GM19463 (cell line): ENCODE measurements around the gene TRIM25.
A peak's percentile ranks its signal among the peaks of the same experiment; 100 is the strongest.
"Not testable (repeated sequence)": the region's sequence is repeated elsewhere in the genome, so short reads cannot be mapped to it uniquely, and the experiment has no call there.

ENCODE experiments used
- ATAC-seq: cut with Tn5 transposase; IDR thresholded peaks from one replicate; pipeline ENCODE4 v1.9.1; 2021; ENCODE audit warnings: mild to moderate bottlenecking, moderate library complexity; ENCODE audit not compliant: unreplicated experiment

The TRIM25 gene

DNA sequence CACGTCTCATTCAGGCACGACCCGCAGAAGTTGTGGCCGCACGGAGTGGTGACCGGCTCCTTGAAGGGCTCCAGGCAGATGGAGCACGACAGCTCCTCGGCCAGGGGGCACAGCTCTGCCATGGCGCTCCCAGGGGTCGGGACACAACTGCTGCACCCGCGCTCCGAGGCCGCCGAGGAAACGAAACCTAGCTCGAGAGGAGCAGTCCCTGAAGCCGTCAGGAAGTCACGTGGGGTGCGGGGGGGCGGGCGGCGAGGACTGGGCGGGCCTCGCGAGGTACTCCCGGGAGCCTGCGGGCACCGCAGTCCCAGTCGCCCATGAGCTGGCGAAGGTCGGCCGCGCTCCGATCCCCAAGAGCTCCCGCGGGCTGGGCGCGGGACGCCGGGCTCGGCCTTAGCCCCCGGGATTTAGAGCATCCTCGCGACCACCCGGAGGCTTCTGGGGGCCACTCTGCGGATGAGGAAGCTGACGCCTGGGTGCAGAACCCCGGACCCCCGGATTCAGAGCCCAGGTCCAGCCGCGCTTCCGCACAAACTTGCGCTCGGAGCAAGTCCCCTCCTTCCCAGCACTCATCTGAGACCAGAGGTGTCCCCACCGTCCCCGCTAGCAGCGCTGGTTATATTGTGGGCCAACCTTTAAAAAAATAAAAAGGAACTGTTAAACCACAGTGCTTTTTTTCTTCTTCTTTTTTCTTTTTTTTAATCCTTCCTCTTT, at the start of gene TRIM25:
TSS of gene TRIM25 (minus strand) at position 183 of the 714 bp plus-strand sequence. CDS start at position 122, 61 bp downstream.
- ATAC-seq: peak; percentile 76

- ATAC-seq: peak; percentile 97
Measured at GRCh38 chr17:56960596-56961538, 47.0 kb upstream of the TRIM25 start, which contains the start of gene COIL. TSS of gene COIL (minus strand) at chr17:56961050. CDS start at chr17:56961019, 31 bp downstream.

DNA sequence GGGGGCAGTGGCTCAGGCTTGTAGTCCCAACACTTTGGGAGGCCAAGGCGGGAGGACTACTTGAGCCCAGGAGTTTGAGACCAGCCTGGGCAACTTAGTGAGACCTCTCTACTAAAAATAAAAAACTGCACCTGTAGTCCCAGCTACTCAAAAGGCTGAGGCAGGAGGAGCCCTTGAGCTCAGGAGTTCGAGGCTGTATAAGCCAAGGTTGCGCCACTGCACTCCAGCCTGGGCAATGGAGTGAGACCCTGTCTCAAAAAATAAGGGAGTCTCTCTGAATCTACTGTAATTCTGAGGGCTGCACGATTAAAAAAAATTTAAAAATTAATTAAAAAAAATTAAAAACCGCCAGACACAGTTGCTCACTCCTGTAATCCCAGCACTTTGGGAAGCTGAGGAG, 43.1 kb upstream of the TRIM25 start:
- ATAC-seq: no peak

- ATAC-seq: no peak
Measured at GRCh38 chr17:56949595-56949994, 35.7 kb upstream of the TRIM25 start.

GRCh38 chr17:56948491-56948890, 34.6 kb upstream of the TRIM25 start:
- ATAC-seq: no peak

DNA sequence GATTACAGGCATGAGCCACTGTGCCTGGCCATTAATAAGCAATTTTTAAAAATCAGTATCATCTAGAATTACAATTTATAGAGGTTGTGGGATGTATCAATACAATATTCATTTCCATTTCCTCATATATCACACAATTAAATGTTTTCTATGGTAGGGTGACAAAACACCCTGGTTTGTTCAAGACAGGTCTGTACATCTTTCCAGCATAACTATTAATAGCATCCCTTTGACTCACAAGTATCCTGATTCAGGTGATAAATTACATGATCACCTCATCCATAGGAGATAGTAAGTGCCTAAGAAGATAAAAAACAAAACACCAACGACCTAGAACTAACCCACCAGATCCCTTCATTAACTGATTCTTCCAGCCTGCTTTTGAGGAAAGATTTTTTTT, 33.9 kb upstream of the TRIM25 start:
- ATAC-seq: no peak

GRCh38 chr17:56945938-56946505, 32.2 kb upstream of the TRIM25 start:
- no peak for ATAC-seq

GRCh38 chr17:56943505-56944125, 29.8 kb upstream of the TRIM25 start:
- ATAC-seq: no peak

DNA sequence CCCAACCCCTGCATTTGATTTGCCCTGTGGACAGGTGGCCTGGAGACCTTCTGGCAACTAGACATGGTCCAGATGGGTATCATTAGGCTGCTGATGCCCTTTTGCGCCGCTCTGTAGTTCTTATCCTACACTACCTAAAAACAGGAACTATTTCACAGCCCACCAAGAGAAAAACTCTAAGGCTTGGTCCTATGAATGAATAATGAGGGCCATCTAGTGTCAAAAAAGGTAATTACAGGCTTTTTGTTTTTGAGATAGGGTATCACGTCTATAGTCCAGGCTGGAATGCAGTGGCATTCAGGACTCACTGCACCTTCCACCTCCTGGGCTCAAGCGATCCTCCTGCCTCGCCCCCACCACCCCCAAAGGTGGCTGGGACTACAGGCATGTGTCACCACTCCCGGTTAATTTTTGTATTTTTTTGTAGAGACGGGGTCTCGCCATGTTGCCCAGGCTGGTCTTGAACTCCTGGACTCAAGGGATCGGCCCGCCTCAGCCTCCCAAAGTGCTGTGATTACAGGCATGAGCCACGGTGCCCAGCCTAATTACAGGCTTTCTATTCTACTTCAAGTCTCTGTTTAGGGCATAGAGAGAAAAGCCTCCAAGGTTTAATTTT, 26.1 kb upstream of the TRIM25 start:
- ATAC-seq: no peak

- not testable (repeated sequence) for ATAC-seq
Measured at GRCh38 chr17:56938206-56938605, 24.4 kb upstream of the TRIM25 start.

DNA sequence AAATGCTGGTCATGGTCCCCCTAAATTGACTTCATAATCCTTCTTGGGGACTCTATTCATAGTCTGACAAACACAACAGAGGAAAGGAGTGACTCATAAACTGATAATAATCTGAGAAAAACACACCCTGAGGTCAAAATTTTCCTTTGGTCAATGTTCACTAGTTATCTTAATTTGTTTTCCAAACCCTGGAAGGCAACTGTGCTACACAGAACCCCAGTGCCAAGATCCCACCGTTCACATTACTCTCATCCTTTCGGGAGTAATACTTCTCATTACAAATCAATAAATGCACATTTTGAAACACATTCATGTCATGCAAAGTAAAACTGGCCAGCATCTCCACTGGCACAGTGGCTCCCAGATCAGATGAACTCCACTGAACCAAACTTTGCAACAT, 23.8 kb upstream of the TRIM25 start:
- no peak for ATAC-seq

GRCh38 chr17:56936697-56937322, 23.0 kb upstream of the TRIM25 start:
- no peak for ATAC-seq

GRCh38 chr17:56935461-56935860, 21.6 kb upstream of the TRIM25 start:
- no peak for ATAC-seq

GRCh38 chr17:56934280-56934679, 20.4 kb upstream of the TRIM25 start:
- ATAC-seq: no peak

DNA sequence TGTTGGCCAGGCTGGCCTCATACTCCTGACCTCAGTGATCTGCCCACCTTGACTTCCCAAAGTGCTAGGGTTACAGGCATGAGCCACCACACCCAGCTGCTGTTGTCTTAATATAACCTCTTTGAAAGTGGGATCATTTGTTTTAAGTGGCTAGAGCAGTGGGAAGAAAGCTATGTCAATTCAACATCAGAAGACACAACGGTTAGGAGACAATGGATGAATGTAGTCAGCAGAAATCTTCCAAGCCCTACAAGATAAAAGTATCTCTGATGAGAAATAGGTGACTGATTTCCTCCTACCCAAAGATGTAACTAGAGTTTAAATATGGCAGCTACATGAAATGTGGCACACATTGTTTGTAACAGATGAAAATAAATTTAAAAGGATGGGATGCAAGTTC, 20.0 kb upstream of the TRIM25 start:
- no peak for ATAC-seq

DNA sequence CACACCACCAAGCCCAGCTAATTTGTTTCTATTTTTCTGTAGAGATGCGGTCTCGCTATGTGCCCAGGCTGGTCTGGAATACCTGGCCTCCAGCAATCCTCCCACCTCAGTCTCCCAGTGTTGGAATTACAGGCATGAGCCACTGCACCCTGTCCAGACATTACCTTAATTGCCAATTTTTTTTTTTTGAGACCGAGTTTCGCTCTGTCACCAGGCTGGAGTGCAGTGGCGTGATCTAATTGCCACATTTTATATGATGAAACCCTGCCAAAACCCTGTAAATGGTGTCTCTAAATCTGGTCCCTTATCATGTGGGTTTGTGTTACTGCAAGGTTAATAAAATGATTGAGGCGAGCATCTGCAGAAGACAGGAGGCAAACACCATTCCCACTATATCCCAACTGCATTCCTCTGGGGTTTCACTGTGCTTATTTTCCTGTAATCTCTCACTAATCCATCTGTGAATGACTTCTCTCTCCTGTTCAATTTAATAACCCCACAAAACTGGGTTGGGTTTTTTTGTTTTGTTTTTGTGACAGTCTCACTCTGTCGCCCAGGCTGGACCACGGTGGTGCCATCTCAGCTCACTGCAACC, 19.4 kb upstream of the TRIM25 start:
- ATAC-seq: no peak

- ATAC-seq: no peak
Measured at GRCh38 chr17:56930739-56931337, 17.0 kb upstream of the TRIM25 start.

GRCh38 chr17:56929362-56929969, 15.6 kb upstream of the TRIM25 start:
- no peak for ATAC-seq

- no peak for ATAC-seq
Measured at GRCh38 chr17:56928586-56928985, 14.7 kb upstream of the TRIM25 start.
